Keratinocyte (primary cell): Measurements from ENCODE around the gene MAML1.

Experiments
- EZH2 ChIP-seq: IDR thresholded peaks from one replicate; pipeline ENCODE4 v1.6.1; 2012; ENCODE audit warnings: inconsistent platforms, mild to moderate bottlenecking, low read length, moderate library complexity
- TF ChIP-seq, protein P1 (sequence below), 3 experiments: IDR thresholded peaks in 1 of 3; conservative IDR thresholded peaks in 1 of 3; optimal IDR thresholded peaks in 1 of 3; 2 replicates in 2 of 3; 3 replicates in 1 of 3; pipeline versions ENCODE3 to v1.5.1; 2011; ENCODE audit warnings: low read length in 3 of 3, mild to moderate bottlenecking in 3 of 3, moderate library complexity in 2 of 3, control low read depth in 1 of 3, inconsistent platforms in 1 of 3; ENCODE audit not compliant: insufficient read depth in 2 of 3; ENCODE audit errors: extremely low read depth in 1 of 3

DNA sequence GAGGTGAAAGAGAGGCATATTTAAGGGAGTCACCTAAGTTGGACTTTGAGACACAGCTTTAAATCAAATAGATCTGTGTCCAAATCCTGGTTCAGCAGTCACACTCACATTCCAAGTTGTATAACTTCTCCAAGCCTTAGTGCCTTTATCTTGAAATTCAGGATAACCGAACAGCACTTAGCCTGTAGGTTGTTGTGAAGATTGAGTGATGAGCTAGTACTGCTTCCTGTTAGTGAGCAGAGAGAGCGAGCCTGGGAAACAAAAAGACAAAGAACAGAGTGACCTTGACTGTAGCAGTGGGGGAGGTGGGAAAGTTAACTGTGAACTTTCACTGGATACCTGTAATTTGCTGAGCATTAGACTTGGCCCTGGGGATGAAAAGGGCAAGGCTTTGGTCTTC, 22.4 kb downstream of the MAML1 start:
- TF ChIP-seq, protein P1, sequence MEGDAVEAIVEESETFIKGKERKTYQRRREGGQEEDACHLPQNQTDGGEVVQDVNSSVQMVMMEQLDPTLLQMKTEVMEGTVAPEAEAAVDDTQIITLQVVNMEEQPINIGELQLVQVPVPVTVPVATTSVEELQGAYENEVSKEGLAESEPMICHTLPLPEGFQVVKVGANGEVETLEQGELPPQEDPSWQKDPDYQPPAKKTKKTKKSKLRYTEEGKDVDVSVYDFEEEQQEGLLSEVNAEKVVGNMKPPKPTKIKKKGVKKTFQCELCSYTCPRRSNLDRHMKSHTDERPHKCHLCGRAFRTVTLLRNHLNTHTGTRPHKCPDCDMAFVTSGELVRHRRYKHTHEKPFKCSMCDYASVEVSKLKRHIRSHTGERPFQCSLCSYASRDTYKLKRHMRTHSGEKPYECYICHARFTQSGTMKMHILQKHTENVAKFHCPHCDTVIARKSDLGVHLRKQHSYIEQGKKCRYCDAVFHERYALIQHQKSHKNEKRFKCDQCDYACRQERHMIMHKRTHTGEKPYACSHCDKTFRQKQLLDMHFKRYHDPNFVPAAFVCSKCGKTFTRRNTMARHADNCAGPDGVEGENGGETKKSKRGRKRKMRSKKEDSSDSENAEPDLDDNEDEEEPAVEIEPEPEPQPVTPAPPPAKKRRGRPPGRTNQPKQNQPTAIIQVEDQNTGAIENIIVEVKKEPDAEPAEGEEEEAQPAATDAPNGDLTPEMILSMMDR (optimal IDR thresholded peaks at IDR 0.05 in 1 of 3, IDR thresholded peaks at IDR 0.05 in 1 of 3, conservative IDR thresholded peaks at IDR 0.05 in 1 of 3; ENCODE audit: extremely low read depth in 1 of 3, insufficient read depth in 2 of 3, low read length in 3 of 3) = no peak
- no peak for TF ChIP-seq EZH2
